Measurements from ENCODE around the gene SEMA3D.

DNA sequence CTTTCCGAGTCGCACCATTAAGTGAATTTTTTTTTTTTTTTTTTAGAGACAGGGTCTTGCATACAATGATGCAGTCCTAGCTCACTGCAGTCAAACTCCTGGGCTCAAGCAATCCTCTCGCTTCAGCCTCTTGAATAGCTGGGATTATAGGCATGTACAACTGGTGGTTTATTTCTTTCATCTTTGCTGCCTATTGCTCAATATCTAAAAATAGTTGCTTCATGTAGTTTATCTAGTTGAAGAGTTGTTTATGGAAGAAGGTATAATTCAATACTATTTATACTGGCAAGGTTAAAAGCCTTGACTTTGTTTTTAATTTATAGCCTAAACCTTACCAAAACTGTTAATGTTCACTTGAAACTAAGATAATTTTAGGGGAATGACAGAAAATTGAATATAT lies 66.9 kb downstream of the SEMA3D start:
- TF ChIP-seq, protein P1, sequence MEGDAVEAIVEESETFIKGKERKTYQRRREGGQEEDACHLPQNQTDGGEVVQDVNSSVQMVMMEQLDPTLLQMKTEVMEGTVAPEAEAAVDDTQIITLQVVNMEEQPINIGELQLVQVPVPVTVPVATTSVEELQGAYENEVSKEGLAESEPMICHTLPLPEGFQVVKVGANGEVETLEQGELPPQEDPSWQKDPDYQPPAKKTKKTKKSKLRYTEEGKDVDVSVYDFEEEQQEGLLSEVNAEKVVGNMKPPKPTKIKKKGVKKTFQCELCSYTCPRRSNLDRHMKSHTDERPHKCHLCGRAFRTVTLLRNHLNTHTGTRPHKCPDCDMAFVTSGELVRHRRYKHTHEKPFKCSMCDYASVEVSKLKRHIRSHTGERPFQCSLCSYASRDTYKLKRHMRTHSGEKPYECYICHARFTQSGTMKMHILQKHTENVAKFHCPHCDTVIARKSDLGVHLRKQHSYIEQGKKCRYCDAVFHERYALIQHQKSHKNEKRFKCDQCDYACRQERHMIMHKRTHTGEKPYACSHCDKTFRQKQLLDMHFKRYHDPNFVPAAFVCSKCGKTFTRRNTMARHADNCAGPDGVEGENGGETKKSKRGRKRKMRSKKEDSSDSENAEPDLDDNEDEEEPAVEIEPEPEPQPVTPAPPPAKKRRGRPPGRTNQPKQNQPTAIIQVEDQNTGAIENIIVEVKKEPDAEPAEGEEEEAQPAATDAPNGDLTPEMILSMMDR (IDR thresholded peaks at IDR 0.05 in 8 of 11, conservative IDR thresholded peaks at IDR 0.05 in 3 of 11): no peak
- no peak for TF ChIP-seq POLR2A (IDR thresholded peaks at IDR 0.05)

All from spleen (tissue), 7 donors.